ENCODE results near the gene ACSM4. TPM values are rescaled to one million over a fixed set of nuclear protein-coding genes. Genes with fewer than 3 reads are reported as not detected.

Gene ACSM4
- polyA plus RNA-seq, 1 of the 3 experiments (the other 2 are of a cell fraction) = not detected

- ChIA-PET CTCF (interaction anchor here (0.7 to 1.2 kb wide), 2 partner anchors 18 to 112 kb away, joined by 3 read pairs; no protein-coding TSS in a partner anchor), POLR2A (no interaction called here)
- H3K27me3 ChIP-seq (ENCODE audit: insufficient read depth) = peaks cover 7% of the 10 kb centered on the region; the same call in 1 of the 2 replicates
- H3F3A ChIP-seq (replicated peaks; ENCODE audit: insufficient read depth) = no peaks in the 10 kb centered on the region
- no peak overlapping the region for H2AFZ ChIP-seq (ENCODE audit: low read depth)
- H3K36me3 ChIP-seq (replicated peaks in 1 of 2; ENCODE audit: control insufficient read depth in 1 of 2, insufficient read depth in 2 of 2, low read length in 1 of 2) = no peaks in the 10 kb centered on the region
- H3K4me3 ChIP-seq (ENCODE audit: low read depth in 2 of 2, low read length in 1 of 2) = no peak overlapping the region
- no peak for DNase-seq
- no peak overlapping the region for H3K27ac ChIP-seq (ENCODE audit: low read depth in 2 of 2, low read length in 1 of 2)
- no peaks in the 10 kb centered on the region for H4K20me1 ChIP-seq (ENCODE audit: insufficient read depth)
- no peak overlapping the region for H3K4me2 ChIP-seq
- no peak overlapping the region for H3K9ac ChIP-seq
- no peaks in the 10 kb centered on the region for H3K9me2 ChIP-seq
- 17% methylated on average over 5 of the region's 5 CpGs for WGBS (ENCODE audit: low lambda C conversion rate)
- H3K9me3 ChIP-seq = no peaks in the 10 kb centered on the region
- TF ChIP-seq NFIC (IDR thresholded peaks at IDR 0.05; ENCODE audit: borderline replicate concordance) (no peak), REST (IDR thresholded peaks at IDR 0.05; ENCODE audit: low read depth, low read length) (no peak), ELF1 (IDR thresholded peaks at IDR 0.05) (no peak), POLR2AphosphoS5 (IDR thresholded peaks at IDR 0.05; ENCODE audit: low read depth, low read length) (no peak), ZBTB33 (IDR thresholded peaks at IDR 0.05; ENCODE audit: borderline replicate concordance, low read depth) (no peak), RCOR1 (IDR thresholded peaks at IDR 0.05; ENCODE audit: low read length) (no peak), CHD2 (IDR thresholded peaks at IDR 0.05; ENCODE audit: low read length, partially characterized antibody) (no peak), TCF12 (IDR thresholded peaks at IDR 0.05) (no peak), FOXM1 (IDR thresholded peaks at IDR 0.05; ENCODE audit: low read depth) (no peak)
- TF ChIP-seq, protein P1, sequence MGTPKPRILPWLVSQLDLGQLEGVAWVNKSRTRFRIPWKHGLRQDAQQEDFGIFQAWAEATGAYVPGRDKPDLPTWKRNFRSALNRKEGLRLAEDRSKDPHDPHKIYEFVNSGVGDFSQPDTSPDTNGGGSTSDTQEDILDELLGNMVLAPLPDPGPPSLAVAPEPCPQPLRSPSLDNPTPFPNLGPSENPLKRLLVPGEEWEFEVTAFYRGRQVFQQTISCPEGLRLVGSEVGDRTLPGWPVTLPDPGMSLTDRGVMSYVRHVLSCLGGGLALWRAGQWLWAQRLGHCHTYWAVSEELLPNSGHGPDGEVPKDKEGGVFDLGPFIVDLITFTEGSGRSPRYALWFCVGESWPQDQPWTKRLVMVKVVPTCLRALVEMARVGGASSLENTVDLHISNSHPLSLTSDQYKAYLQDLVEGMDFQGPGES (IDR thresholded peaks at IDR 0.05; ENCODE audit: low read depth, low read length) = no peak
- TF ChIP-seq, protein P2, sequence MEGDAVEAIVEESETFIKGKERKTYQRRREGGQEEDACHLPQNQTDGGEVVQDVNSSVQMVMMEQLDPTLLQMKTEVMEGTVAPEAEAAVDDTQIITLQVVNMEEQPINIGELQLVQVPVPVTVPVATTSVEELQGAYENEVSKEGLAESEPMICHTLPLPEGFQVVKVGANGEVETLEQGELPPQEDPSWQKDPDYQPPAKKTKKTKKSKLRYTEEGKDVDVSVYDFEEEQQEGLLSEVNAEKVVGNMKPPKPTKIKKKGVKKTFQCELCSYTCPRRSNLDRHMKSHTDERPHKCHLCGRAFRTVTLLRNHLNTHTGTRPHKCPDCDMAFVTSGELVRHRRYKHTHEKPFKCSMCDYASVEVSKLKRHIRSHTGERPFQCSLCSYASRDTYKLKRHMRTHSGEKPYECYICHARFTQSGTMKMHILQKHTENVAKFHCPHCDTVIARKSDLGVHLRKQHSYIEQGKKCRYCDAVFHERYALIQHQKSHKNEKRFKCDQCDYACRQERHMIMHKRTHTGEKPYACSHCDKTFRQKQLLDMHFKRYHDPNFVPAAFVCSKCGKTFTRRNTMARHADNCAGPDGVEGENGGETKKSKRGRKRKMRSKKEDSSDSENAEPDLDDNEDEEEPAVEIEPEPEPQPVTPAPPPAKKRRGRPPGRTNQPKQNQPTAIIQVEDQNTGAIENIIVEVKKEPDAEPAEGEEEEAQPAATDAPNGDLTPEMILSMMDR (IDR thresholded peaks at IDR 0.05) = no peak
- H3K79me2 ChIP-seq (ENCODE audit: insufficient read depth) = no peaks in the 10 kb centered on the region
- H3K4me1 ChIP-seq (ENCODE audit: control insufficient read depth in 1 of 2, insufficient read depth in 2 of 2, low read depth in 1 of 2, low read length in 1 of 2) = no peaks in the 10 kb centered on the region
Observed at GRCh38 chr12:7302266-7302986, 1.4 kb upstream of the ACSM4 start.

Measured in SK-N-SH (cell line).